HepG2 (cell line): ENCODE data around the gene SLA2. TPM values are rescaled to one million over a fixed set of nuclear protein-coding genes. Genes with fewer than 3 reads are reported as not detected.

Experiments used
- ARNTL ChIP-seq: sonication (generic); formaldehyde crosslinking; IDR thresholded peaks from 2 replicates; pipeline ENCODE4 v1.4.0; 2020; ENCODE audit warnings: mild to moderate bottlenecking, missing genetic modification reagents
- CBX5 ChIP-seq: sonication (generic); formaldehyde crosslinking; IDR thresholded peaks from 2 replicates; pipeline ENCODE4 v1.4.0; 2020; ENCODE audit warnings: missing genetic modification reagents, borderline replicate concordance
- ELF4 ChIP-seq: sonication (generic); formaldehyde crosslinking; IDR thresholded peaks from 2 replicates; pipeline ENCODE4 v1.5.0; 2020; ENCODE audit warnings: missing genetic modification reagents, mild to moderate bottlenecking, moderate library complexity, borderline replicate concordance
- FOXP1 ChIP-seq, 2 experiments: fragments of 450-650 bp in 1 of 2; IDR thresholded peaks; 2 replicates each; pipeline ENCODE4 v1.6.1; 2017 to 2018; ENCODE audit warnings: antibody characterized with exemption in 1 of 2
- HMG20B ChIP-seq: conservative IDR thresholded peaks from 2 replicates; pipeline ENCODE4 v1.6.1; 2016; ENCODE audit warnings: missing genetic modification reagents, missing compliant biosample characterization
- NFYC ChIP-seq: IDR thresholded peaks from 2 replicates; pipeline ENCODE4 v1.6.1; 2016; ENCODE audit warnings: missing genetic modification reagents, missing compliant biosample characterization
- PHF20 ChIP-seq: sonication (generic); formaldehyde crosslinking; IDR thresholded peaks from 2 replicates; pipeline ENCODE4 v1.5.0; 2020; ENCODE audit warnings: mild to moderate bottlenecking, missing genetic modification reagents
- POGZ ChIP-seq: sonication (generic); formaldehyde crosslinking; IDR thresholded peaks from 2 replicates; pipeline ENCODE4 v1.4.0; 2020; ENCODE audit warnings: mild to moderate bottlenecking, missing genetic modification reagents
- ZKSCAN5 ChIP-seq: sonication (generic); formaldehyde crosslinking; IDR thresholded peaks from 2 replicates; pipeline ENCODE4 v1.5.1; 2020; ENCODE audit warnings: mild to moderate bottlenecking, missing genetic modification reagents
- ZNF10 ChIP-seq: sonication (generic); formaldehyde crosslinking; IDR thresholded peaks from 2 replicates; pipeline ENCODE4 v1.4.0; 2020; ENCODE audit warnings: mild to moderate bottlenecking, low read depth, missing genetic modification reagents, borderline replicate concordance
- ZNF572 ChIP-seq: sonication (generic); formaldehyde crosslinking; IDR thresholded peaks from 2 replicates; pipeline ENCODE4 v1.5.1; 2020; ENCODE audit warnings: mild to moderate bottlenecking, missing genetic modification reagents
- ZNF775 ChIP-seq: sonication (generic); formaldehyde crosslinking; IDR thresholded peaks from 2 replicates; pipeline ENCODE4 v1.4.0; 2020; ENCODE audit warnings: missing genetic modification reagents, mild to moderate bottlenecking, moderate library complexity, borderline replicate concordance
- ZNF790 ChIP-seq: sonication (generic); formaldehyde crosslinking; IDR thresholded peaks from 2 replicates; pipeline ENCODE4 v1.8.0; 2022; ENCODE audit warnings: missing genetic modification reagents, mild to moderate bottlenecking, borderline replicate concordance
- polyA plus RNA-seq, 8 experiments: library from polyadenylated mRNA; depleted of rRNA in 3 of 8; stranded (reverse) in 7 of 8; unstranded in 1 of 8; fragments of >200 nt; fragmentation: Illumina TruSeq in 4 of 8; extraction: Trizol in 4 of 8; gene quantifications; 2 replicates each; pipeline versions ENCODE4 v1.2.1 to v1.2.3, GENCODE V29; 2011 to 2016; ENCODE audit warnings: low read depth in 4 of 8, missing spikeins in 1 of 8, mixed read lengths in 1 of 8; ENCODE audit not compliant: insufficient read depth in 1 of 8
- total RNA-seq, 5 experiments: library from RNA; depleted of rRNA; stranded (reverse); fragments of >200 nt; fragmentation: Illumina TruSeq; extraction: Trizol; gene quantifications; 2 replicates each; pipeline ENCODE4 v1.2.3, GENCODE V29; 2016; ENCODE audit warnings: low read depth in 1 of 5
- TF ChIP-seq, protein P1 (sequence below): IDR thresholded peaks from 2 replicates; pipeline ENCODE4 v1.6.1; 2016
- TF ChIP-seq, protein P2 (sequence below): sonication (generic); formaldehyde crosslinking; conservative IDR thresholded peaks from 2 replicates; pipeline ENCODE4 v1.4.0; 2020; ENCODE audit warnings: missing genetic modification reagents
- TF ChIP-seq, protein P3 (sequence below): sonication (generic); formaldehyde crosslinking; IDR thresholded peaks from 2 replicates; pipeline ENCODE4 v1.5.1; 2020; ENCODE audit warnings: mild to moderate bottlenecking, moderate library complexity, missing genetic modification reagents
- TF ChIP-seq, protein P4 (sequence below): sonication (generic); formaldehyde crosslinking; IDR thresholded peaks from 2 replicates; pipeline ENCODE4 v1.4.0; 2020; ENCODE audit warnings: mild to moderate bottlenecking, missing genetic modification reagents, borderline replicate concordance
- TF ChIP-seq, protein P5 (sequence below): sonication (generic); formaldehyde crosslinking; IDR thresholded peaks from 2 replicates; pipeline ENCODE4 v1.8.0; 2022; ENCODE audit warnings: mild to moderate bottlenecking, missing genetic modification reagents, moderate library complexity
- TF ChIP-seq, protein P6 (sequence below): sonication (generic); formaldehyde crosslinking; IDR thresholded peaks from 2 replicates; pipeline ENCODE4 v1.5.0; 2020; ENCODE audit warnings: mild to moderate bottlenecking, missing genetic modification reagents
- TF ChIP-seq, protein P7 (sequence below): sonication (generic); formaldehyde crosslinking; IDR thresholded peaks from 2 replicates; pipeline ENCODE4 v1.8.1; 2023; ENCODE audit warnings: missing genetic modification reagents, mild to moderate bottlenecking, borderline replicate concordance

The SLA2 gene
- total and polyA plus RNA-seq, 2 of the 13 experiments (the other 11 are each of a cell fraction or from before 2014, with no cell fraction given) = 1.6 to 3.6 TPM

DNA sequence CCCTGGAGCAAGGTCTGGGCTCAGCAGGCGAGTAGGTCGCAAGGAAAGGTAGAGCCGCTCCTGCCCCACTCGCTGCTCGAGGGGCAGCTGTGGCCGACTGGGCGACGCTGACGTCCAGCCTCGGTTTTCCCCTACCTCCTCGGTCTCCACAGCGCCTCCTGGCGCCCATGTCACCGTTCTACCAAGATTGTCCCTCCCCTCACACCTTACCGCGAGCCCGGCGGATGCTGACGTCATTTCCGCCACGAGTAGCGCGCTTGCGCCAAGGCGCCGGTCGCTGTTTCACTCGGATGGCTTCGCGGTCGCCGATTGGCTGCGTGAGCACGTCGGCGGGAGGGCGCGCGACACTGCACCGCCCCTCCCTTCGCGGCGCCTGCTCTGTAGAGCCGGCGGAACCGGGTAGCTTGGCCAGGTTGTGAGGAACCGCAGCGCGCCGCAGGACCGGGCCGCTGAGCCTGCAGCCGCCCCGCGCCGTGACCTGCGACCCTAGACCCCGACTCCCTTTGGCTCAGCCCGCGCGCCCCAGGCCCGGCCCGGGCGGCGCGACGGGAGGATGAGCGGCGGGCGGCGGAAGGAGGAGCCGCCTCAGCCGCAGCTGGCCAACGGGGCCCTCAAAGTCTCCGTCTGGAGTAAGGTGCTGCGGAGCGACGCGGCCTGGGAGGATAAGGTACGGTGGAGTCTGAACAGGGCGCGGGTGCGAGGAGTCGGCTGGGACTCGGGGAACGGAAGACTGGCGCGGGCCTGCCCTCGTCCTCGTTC, 40.4 kb downstream of the SLA2 start, which contains the start of gene RAB5IF (continued):
- TF ChIP-seq, protein P1, sequence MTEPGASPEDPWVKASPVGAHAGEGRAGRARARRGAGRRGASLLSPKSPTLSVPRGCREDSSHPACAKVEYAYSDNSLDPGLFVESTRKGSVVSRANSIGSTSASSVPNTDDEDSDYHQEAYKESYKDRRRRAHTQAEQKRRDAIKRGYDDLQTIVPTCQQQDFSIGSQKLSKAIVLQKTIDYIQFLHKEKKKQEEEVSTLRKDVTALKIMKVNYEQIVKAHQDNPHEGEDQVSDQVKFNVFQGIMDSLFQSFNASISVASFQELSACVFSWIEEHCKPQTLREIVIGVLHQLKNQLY (CRISPR knock-in tag) = peak; percentile 82
- no peak for TF ChIP-seq ZNF572 (CRISPR knock-in tag)
- peak; percentile 71; the same call in 1 of the 2 replicates for TF ChIP-seq HMG20B (CRISPR knock-in tag)
- peak; percentile 99 for TF ChIP-seq POGZ (CRISPR knock-in tag)
- TF ChIP-seq FOXP1 (IDR thresholded peaks at IDR 0.05) = no peak; the same call in 1 of the 2 replicates
- no peak for TF ChIP-seq FOXP1 (CRISPR knock-in tag; IDR thresholded peaks at IDR 0.05)
- TF ChIP-seq, protein P2, sequence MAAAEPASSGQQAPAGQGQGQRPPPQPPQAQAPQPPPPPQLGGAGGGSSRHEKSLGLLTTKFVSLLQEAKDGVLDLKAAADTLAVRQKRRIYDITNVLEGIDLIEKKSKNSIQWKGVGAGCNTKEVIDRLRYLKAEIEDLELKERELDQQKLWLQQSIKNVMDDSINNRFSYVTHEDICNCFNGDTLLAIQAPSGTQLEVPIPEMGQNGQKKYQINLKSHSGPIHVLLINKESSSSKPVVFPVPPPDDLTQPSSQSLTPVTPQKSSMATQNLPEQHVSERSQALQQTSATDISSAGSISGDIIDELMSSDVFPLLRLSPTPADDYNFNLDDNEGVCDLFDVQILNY (CRISPR knock-in tag) = peak; percentile 86; the same call in 1 of the 2 replicates
- 0 out of 2 replicates have a peak, but pooled peaks have one; percentile 3 for TF ChIP-seq ZNF775 (CRISPR knock-in tag)
- TF ChIP-seq ELF4 (CRISPR knock-in tag) = no peak
- peak; percentile 96; the same call in 1 of the 2 replicates for TF ChIP-seq ZNF10 (CRISPR knock-in tag)
- TF ChIP-seq NFYC (CRISPR knock-in tag) = peak; percentile 94
- peak; percentile 45; the same call in 1 of the 2 replicates for TF ChIP-seq ZKSCAN5 (CRISPR knock-in tag)
- TF ChIP-seq, protein P3, sequence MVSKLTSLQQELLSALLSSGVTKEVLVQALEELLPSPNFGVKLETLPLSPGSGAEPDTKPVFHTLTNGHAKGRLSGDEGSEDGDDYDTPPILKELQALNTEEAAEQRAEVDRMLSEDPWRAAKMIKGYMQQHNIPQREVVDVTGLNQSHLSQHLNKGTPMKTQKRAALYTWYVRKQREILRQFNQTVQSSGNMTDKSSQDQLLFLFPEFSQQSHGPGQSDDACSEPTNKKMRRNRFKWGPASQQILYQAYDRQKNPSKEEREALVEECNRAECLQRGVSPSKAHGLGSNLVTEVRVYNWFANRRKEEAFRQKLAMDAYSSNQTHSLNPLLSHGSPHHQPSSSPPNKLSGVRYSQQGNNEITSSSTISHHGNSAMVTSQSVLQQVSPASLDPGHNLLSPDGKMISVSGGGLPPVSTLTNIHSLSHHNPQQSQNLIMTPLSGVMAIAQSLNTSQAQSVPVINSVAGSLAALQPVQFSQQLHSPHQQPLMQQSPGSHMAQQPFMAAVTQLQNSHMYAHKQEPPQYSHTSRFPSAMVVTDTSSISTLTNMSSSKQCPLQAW (CRISPR knock-in tag) = peak; percentile 98
- TF ChIP-seq PHF20 = peak; percentile 99
- TF ChIP-seq ZNF790 (CRISPR knock-in tag) = peak; percentile 94; the same call in 1 of the 2 replicates
- peak; percentile 99 for TF ChIP-seq CBX5
- TF ChIP-seq, protein P4, sequence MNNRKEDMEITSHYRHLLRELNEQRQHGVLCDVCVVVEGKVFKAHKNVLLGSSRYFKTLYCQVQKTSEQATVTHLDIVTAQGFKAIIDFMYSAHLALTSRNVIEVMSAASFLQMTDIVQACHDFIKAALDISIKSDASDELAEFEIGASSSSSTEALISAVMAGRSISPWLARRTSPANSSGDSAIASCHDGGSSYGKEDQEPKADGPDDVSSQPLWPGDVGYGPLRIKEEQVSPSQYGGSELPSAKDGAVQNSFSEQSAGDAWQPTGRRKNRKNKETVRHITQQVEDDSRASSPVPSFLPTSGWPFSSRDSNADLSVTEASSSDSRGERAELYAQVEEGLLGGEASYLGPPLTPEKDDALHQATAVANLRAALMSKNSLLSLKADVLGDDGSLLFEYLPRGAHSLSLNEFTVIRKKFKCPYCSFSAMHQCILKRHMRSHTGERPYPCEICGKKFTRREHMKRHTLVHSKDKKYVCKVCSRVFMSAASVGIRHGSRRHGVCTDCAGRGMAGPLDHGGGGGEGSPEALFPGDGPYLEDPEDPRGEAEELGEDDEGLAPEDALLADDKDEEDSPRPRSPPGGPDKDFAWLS (CRISPR knock-in tag) = no peak
- TF ChIP-seq, protein P5, sequence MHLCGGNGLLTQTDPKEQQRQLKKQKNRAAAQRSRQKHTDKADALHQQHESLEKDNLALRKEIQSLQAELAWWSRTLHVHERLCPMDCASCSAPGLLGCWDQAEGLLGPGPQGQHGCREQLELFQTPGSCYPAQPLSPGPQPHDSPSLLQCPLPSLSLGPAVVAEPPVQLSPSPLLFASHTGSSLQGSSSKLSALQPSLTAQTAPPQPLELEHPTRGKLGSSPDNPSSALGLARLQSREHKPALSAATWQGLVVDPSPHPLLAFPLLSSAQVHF (CRISPR knock-in tag) = 0 out of 2 replicates have a peak, but pooled peaks have one; percentile 54
- TF ChIP-seq ARNTL (CRISPR knock-in tag) = peak; percentile 78; the same call in 1 of the 2 replicates
- TF ChIP-seq, protein P6, sequence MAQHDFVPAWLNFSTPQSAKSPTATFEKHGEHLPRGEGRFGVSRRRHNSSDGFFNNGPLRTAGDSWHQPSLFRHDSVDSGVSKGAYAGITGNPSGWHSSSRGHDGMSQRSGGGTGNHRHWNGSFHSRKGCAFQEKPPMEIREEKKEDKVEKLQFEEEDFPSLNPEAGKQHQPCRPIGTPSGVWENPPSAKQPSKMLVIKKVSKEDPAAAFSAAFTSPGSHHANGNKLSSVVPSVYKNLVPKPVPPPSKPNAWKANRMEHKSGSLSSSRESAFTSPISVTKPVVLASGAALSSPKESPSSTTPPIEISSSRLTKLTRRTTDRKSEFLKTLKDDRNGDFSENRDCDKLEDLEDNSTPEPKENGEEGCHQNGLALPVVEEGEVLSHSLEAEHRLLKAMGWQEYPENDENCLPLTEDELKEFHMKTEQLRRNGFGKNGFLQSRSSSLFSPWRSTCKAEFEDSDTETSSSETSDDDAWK (CRISPR knock-in tag) = no peak
- TF ChIP-seq, protein P7, sequence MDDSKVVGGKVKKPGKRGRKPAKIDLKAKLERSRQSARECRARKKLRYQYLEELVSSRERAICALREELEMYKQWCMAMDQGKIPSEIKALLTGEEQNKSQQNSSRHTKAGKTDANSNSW (CRISPR knock-in tag) = peak; percentile 16; the same call in 1 of the 2 replicates
